Measurements from ENCODE around the gene ENTPD2. TPM values are rescaled to one million over a fixed set of nuclear protein-coding genes. Genes with fewer than 3 reads are reported as not detected.

ENTPD2 gene
- total RNA-seq, 4 donors from 2014 or later: 0.22 to 0.55 TPM; not detected in 2

- peak in 1 of 2 donors; percentile 7 for ATAC-seq
- intact Hi-C loops (cut with DNase I; ENCODE audit: low total_unique reads): loop anchor here (2.0 kb wide), 1 partner anchor 21 kb away; no protein-coding TSS in a partner anchor
- in situ Hi-C loops (cut with MboI; ENCODE audit: low sequenced_read_pairs in 4 of 4): no loop called here
Measured at GRCh38 chr9:137045294-137046087, 8.4 kb downstream of the ENTPD2 start.

DNA sequence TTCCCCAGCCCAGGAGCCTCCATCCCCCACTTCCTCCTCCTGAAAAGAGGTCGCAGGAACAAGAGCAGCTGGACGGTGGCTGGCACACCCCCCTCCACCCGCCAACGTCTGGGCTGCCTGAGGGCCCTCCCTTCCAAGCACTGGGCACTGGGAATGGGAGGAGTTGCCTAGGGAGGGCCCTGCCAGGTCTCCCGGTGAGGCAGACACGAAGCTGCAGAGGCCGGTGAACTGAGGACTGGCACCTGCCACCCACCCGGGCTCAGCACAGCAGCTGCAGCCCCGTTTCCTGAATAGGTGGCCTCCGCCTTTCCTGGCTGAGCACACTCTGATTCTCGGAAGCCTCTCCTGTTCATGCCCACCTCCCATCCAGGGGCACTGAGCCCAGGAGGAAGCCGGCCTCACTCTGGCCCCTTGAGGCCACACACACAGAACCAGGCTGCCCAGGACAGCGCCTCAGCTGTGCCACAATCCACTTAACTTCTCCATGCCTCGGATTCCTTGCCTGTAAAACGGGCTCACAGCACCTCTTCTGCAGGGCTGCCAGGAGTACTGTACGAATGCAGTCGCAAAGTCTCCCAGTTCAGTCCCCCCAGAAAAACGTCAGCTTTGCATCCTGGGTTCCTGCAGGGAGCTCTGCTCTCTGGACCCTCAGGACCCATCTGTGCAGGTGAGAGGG is 9.2 kb downstream of the ENTPD2 start:
- no peak for TF ChIP-seq POLR2A (IDR thresholded peaks at IDR 0.05)
- TF ChIP-seq, protein P1, sequence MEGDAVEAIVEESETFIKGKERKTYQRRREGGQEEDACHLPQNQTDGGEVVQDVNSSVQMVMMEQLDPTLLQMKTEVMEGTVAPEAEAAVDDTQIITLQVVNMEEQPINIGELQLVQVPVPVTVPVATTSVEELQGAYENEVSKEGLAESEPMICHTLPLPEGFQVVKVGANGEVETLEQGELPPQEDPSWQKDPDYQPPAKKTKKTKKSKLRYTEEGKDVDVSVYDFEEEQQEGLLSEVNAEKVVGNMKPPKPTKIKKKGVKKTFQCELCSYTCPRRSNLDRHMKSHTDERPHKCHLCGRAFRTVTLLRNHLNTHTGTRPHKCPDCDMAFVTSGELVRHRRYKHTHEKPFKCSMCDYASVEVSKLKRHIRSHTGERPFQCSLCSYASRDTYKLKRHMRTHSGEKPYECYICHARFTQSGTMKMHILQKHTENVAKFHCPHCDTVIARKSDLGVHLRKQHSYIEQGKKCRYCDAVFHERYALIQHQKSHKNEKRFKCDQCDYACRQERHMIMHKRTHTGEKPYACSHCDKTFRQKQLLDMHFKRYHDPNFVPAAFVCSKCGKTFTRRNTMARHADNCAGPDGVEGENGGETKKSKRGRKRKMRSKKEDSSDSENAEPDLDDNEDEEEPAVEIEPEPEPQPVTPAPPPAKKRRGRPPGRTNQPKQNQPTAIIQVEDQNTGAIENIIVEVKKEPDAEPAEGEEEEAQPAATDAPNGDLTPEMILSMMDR (IDR thresholded peaks at IDR 0.05 in 4 of 5, conservative IDR thresholded peaks at IDR 0.05 in 1 of 5): no peak
- in situ Hi-C loops (cut with MboI; ENCODE audit: low sequenced_read_pairs in 4 of 4) (no loop called here), intact Hi-C loops (cut with DNase I; ENCODE audit: low total_unique reads) (no loop called here)
- Histone ChIP-seq H3K36me3 (peaks cover 0 to 10% of the 10 kb centered on the region in 2 donors), H3K9me3 (no peaks in the 10 kb centered on the region), H3K27me3 (peaks cover 18 to 32% (median 25%) of the 10 kb centered on the region in 3 donors), H3K4me1 (peaks cover 5 to 34% of the 10 kb centered on the region in 2 donors), H3K4me3 (peak overlapping the region; percentile 57 to 64 (median 60)), H3K27ac (peak overlapping the region in 3 of 4 donors; percentile 65 to 68 (median 67))
- DNase-seq (no peak), ATAC-seq (no peak)

More at GRCh38 chr9:137045294-137046087, 8.4 kb downstream of the ENTPD2 start:
- TF ChIP-seq, protein P1 (IDR thresholded peaks at IDR 0.05 in 4 of 5, conservative IDR thresholded peaks at IDR 0.05 in 1 of 5): no peak
- peak in 1 of 2 donors; percentile 17 for TF ChIP-seq POLR2A (IDR thresholded peaks at IDR 0.05)
- H3K4me1 ChIP-seq: peaks cover 5 to 34% of the 10 kb centered on the region in 2 donors
- no peak for DNase-seq
- peak overlapping the region; percentile 58 to 83 (median 64) for H3K4me3 ChIP-seq
- peaks cover 0 to 2% of the 10 kb centered on the region in 2 donors for H3K36me3 ChIP-seq
- no peaks in the 10 kb centered on the region for H3K9me3 ChIP-seq
- peaks cover 19 to 34% (median 31%) of the 10 kb centered on the region in 3 donors for H3K27me3 ChIP-seq
- peak overlapping the region in 3 of 4 donors; percentile 65 to 74 (median 67) for H3K27ac ChIP-seq

DNA sequence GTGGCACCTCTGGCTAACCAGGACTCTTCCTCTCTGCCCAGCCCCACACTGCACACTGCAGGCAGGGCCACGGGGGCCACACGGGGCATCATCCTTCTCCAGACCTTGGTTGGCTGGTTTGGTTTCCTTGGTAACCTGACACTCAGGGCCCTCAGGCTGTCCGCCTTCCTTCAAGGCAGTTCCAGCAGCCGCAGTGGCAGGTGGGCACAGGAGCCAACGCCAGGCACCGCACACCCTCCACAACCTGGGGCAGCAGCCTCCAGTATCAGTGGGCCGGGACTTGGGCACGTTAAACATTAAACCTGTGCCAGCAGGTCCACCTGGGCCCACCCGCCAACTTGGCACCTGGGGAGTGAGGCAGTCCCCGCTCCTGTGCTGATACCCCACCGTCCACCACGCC is 9.8 kb downstream of the ENTPD2 start:
- intact Hi-C loops (cut with DNase I; ENCODE audit: low total_unique reads): no loop called here
- no peak for TF ChIP-seq POLR2A (IDR thresholded peaks at IDR 0.05)
- DNase-seq (no peak), ATAC-seq (no peak)
- in situ Hi-C loops (cut with MboI; ENCODE audit: low sequenced_read_pairs in 4 of 4): no loop called here
- Histone ChIP-seq H3K36me3 (peaks cover 0 to 12% of the 10 kb centered on the region in 2 donors), H3K27me3 (peaks cover 16 to 26% (median 19%) of the 10 kb centered on the region in 3 donors), H3K4me1 (peaks cover 5 to 30% of the 10 kb centered on the region in 2 donors), H3K27ac (peak overlapping the region in 3 of 4 donors; percentile 65 to 68 (median 67)), H3K9me3 (no peaks in the 10 kb centered on the region), H3K4me3 (peak overlapping the region in 3 of 4 donors; percentile 57 to 60 (median 60))

- H3K36me3 ChIP-seq: peaks cover 0 to 12% of the 10 kb centered on the region in 2 donors
- peak overlapping the region; percentile 37 to 68 (median 66) for H3K27ac ChIP-seq
- ATAC-seq: peak; percentile 19 to 37
- peaks cover 9 to 16% (median 14%) of the 10 kb centered on the region in 3 donors for H3K27me3 ChIP-seq
- DNase-seq: no peak
- peak overlapping the region in 3 of 4 donors; percentile 22 to 60 (median 60) for H3K4me3 ChIP-seq
- intact Hi-C loops (cut with DNase I; ENCODE audit: low total_unique reads): no loop called here
- H3K9me3 ChIP-seq: no peaks in the 10 kb centered on the region
- TF ChIP-seq, protein P1 (IDR thresholded peaks at IDR 0.05 in 4 of 5, conservative IDR thresholded peaks at IDR 0.05 in 1 of 5): no peak
- TF ChIP-seq POLR2A (IDR thresholded peaks at IDR 0.05): no peak
- in situ Hi-C loops (cut with MboI; ENCODE audit: low sequenced_read_pairs in 4 of 4): no loop called here
- H3K4me1 ChIP-seq: peaks cover 5 to 24% of the 10 kb centered on the region in 2 donors
Measured at GRCh38 chr9:137042751-137043727, 10.8 kb downstream of the ENTPD2 start.
